Spinal cord (tissue), 10 donors: ENCODE data around the gene SERPINA10. TPM values are rescaled to one million over a fixed set of nuclear protein-coding genes. Genes with fewer than 3 reads are reported as not detected.

ENCODE experiments used
- DNase-seq, 6 donors: peaks; one replicate each; pipeline versions ENCODE4 v3.0.0 to v3.0.0-alpha.2; 2013 to 2015; ENCODE audit warnings: low spot score in 6 of 6, low read depth in 4 of 6
- H3K27ac ChIP-seq: one replicate; pipeline ENCODE4 v1.5.1; 2013; ENCODE audit warnings: low read depth, low read length, control low read depth
- H3K27me3 ChIP-seq: one replicate; pipeline ENCODE4 v1.6.1; 2013; ENCODE audit warnings: low read length; ENCODE audit not compliant: control insufficient read depth, insufficient read depth
- H3K36me3 ChIP-seq: one replicate; pipeline ENCODE4 v1.6.1; 2013; ENCODE audit warnings: low read length; ENCODE audit not compliant: control insufficient read depth, insufficient read depth
- H3K4me1 ChIP-seq: one replicate; pipeline ENCODE4 v1.6.1; 2013; ENCODE audit warnings: low read length; ENCODE audit not compliant: control insufficient read depth, insufficient read depth
- H3K4me3 ChIP-seq: one replicate; pipeline ENCODE4 v1.5.1; 2013; ENCODE audit warnings: low read depth, low read length, control low read depth
- H3K9me3 ChIP-seq: one replicate; pipeline ENCODE4 v1.6.1; 2013; ENCODE audit warnings: low read length; ENCODE audit not compliant: control insufficient read depth, insufficient read depth
- WGBS: methylation state at CpG from one replicate; pipeline ENCODE4 v1.1.5; 2013; ENCODE audit warnings: missing lambda C conversion rate; ENCODE audit not compliant: insufficient coverage; 5-methylcytosine and 5-hydroxymethylcytosine counted together
- long read RNA-seq, 4 donors: transcript quantifications; one replicate each; lab custom pipeline, GENCODE V29; 2026
- polyA plus RNA-seq, 2 donors: library from polyadenylated mRNA; unstranded; fragments of 120-200 nt; gene quantifications; one replicate each; pipeline ENCODE4 v1.2.1, GENCODE V29; 2013; ENCODE audit not compliant: insufficient read length in 2 of 2
- total RNA-seq, 2 donors: library from RNA; depleted of rRNA in 1 of 2; stranded (reverse); fragments of 120-200 nt in 1 of 2; fragments of >200 nt in 1 of 2; gene quantifications; one replicate each; pipeline versions ENCODE4 v1.2.3 to v1.2.4, GENCODE V29; 2013 to 2014
- donor health status: healthy.

SERPINA10 gene
- total RNA-seq: under 1 TPM in 1 of 2 donors, not detected in 1; 0.06 TPM
- polyA plus RNA-seq: under 1 TPM; 0.13 to 0.26 TPM
- long read RNA-seq, donor 1: 0 reads
- long read RNA-seq, donor 2: 0 reads
- long read RNA-seq, donor 3: 0 reads
- long read RNA-seq, donor 4: 0 reads

GRCh38 chr14:94292872-94293577 is at the start of gene SERPINA10:
TSS of gene SERPINA10 (minus strand) at chr14:94293268. CDS start at chr14:94290593, 2,675 bp downstream.
- DNase-seq: no peak
- Histone ChIP-seq H3K4me3 (no peak within 1 kb of the TSS), H3K27me3 (no peaks in the 10 kb centered on the region), H3K4me1 (no peaks in the 10 kb centered on the region), H3K27ac (no peak within 1 kb of the TSS), H3K36me3 (no peaks in the 10 kb centered on the region), H3K9me3 (no peaks in the 10 kb centered on the region)
- 75% methylated on average over 6 of the region's 10 CpGs for WGBS

- H3K27ac ChIP-seq: no peak overlapping the region
- 86% methylated on average over 1 of the region's 2 CpGs for WGBS
- DNase-seq: peak; percentile 13 to 91 (median 29)
- no peaks in the 10 kb centered on the region for H3K4me1 ChIP-seq
- H3K27me3 ChIP-seq: no peaks in the 10 kb centered on the region
- H3K9me3 ChIP-seq: no peaks in the 10 kb centered on the region
- no peak overlapping the region for H3K4me3 ChIP-seq
- H3K36me3 ChIP-seq: no peaks in the 10 kb centered on the region
Observed at GRCh38 chr14:94342334-94342934, 49.4 kb upstream of the SERPINA10 start.

GRCh38 chr14:94341656-94342333 is 48.7 kb upstream of the SERPINA10 start:
- no peak overlapping the region for H3K4me3 ChIP-seq
- H3K27ac ChIP-seq: peak overlapping the region; percentile 29
- DNase-seq: peak in 1 of 6 donors; percentile 4
- H3K9me3 ChIP-seq: no peaks in the 10 kb centered on the region
- no peaks in the 10 kb centered on the region for H3K4me1 ChIP-seq
- no peaks in the 10 kb centered on the region for H3K36me3 ChIP-seq
- no peaks in the 10 kb centered on the region for H3K27me3 ChIP-seq
- 69% methylated on average over 5 of the region's 5 CpGs for WGBS

- Histone ChIP-seq H3K27me3 (no peaks in the 10 kb centered on the region), H3K4me3 (no peak overlapping the region), H3K4me1 (no peaks in the 10 kb centered on the region), H3K36me3 (no peaks in the 10 kb centered on the region), H3K9me3 (no peaks in the 10 kb centered on the region), H3K27ac (no peak overlapping the region)
- DNase-seq: no peak
Observed at GRCh38 chr14:94340533-94340932, 47.5 kb upstream of the SERPINA10 start.

GRCh38 chr14:94338023-94338422 is 45.0 kb upstream of the SERPINA10 start:
- Histone ChIP-seq H3K9me3 (no peaks in the 10 kb centered on the region), H3K27me3 (no peaks in the 10 kb centered on the region), H3K4me1 (no peaks in the 10 kb centered on the region), H3K36me3 (no peaks in the 10 kb centered on the region), H3K4me3 (no peak overlapping the region), H3K27ac (no peak overlapping the region)
- DNase-seq: no peak
- no CpG with 5 or more reads among the region's 2 CpGs for WGBS

- Histone ChIP-seq H3K36me3 (no peaks in the 10 kb centered on the region), H3K4me3 (no peak overlapping the region), H3K9me3 (no peaks in the 10 kb centered on the region), H3K27ac (no peak overlapping the region), H3K4me1 (no peaks in the 10 kb centered on the region), H3K27me3 (no peaks in the 10 kb centered on the region)
- WGBS: no CpG with 5 or more reads among the region's 6 CpGs
- no peak for DNase-seq
Observed at GRCh38 chr14:94337274-94337673, 44.2 kb upstream of the SERPINA10 start.

- Histone ChIP-seq H3K9me3 (no peaks in the 10 kb centered on the region), H3K4me1 (no peaks in the 10 kb centered on the region), H3K27me3 (no peaks in the 10 kb centered on the region), H3K27ac (no peak overlapping the region), H3K4me3 (no peak overlapping the region), H3K36me3 (no peaks in the 10 kb centered on the region)
- no peak for DNase-seq
- no CpG with 5 or more reads among the region's 4 CpGs for WGBS
Observed at GRCh38 chr14:94334872-94335271, 41.8 kb upstream of the SERPINA10 start.

- no peaks in the 10 kb centered on the region for H3K9me3 ChIP-seq
- no peaks in the 10 kb centered on the region for H3K27me3 ChIP-seq
- H3K4me1 ChIP-seq: no peaks in the 10 kb centered on the region
- no peak for DNase-seq
- no peaks in the 10 kb centered on the region for H3K36me3 ChIP-seq
- no peak overlapping the region for H3K27ac ChIP-seq
- no peak overlapping the region for H3K4me3 ChIP-seq
Observed at GRCh38 chr14:94332587-94332986, 39.5 kb upstream of the SERPINA10 start.

- Histone ChIP-seq H3K4me1 (no peaks in the 10 kb centered on the region), H3K27ac (no peak overlapping the region), H3K9me3 (no peaks in the 10 kb centered on the region), H3K27me3 (no peaks in the 10 kb centered on the region), H3K4me3 (no peak overlapping the region), H3K36me3 (no peaks in the 10 kb centered on the region)
- 73% methylated on average over 5 of the region's 7 CpGs for WGBS
- no peak for DNase-seq
Observed at GRCh38 chr14:94332063-94332583, 39.1 kb upstream of the SERPINA10 start.
